Brain microvascular endothelial cell (primary cell): Measurements from ENCODE around the gene DNALI1.
A peak's percentile ranks its signal among the peaks of the same experiment; 100 is the strongest.

Experiments used
- DNase-seq: peaks from one replicate; pipeline ENCODE4 v3.0.0-alpha.2; 2020
- H3K27ac ChIP-seq: fragments of 250-450 bp; sonication (Bioruptor Pico); 2 replicates; pipeline ENCODE4 v1.5.1; 2020; ENCODE audit warnings: mild to moderate bottlenecking, moderate library complexity
- H3K27me3 ChIP-seq: fragments of 250-450 bp; sonication (Bioruptor Pico); replicated peaks from 2 replicates; pipeline ENCODE4 v1.5.1; 2020; ENCODE audit warnings: mild to moderate bottlenecking
- H3K36me3 ChIP-seq: fragments of 250-450 bp; sonication (Bioruptor Pico); replicated peaks from 2 replicates; pipeline ENCODE4 v1.5.1; 2020; ENCODE audit warnings: mild to moderate bottlenecking
- H3K4me3 ChIP-seq: 2 replicates; pipeline ENCODE4 v1.5.1; 2011; ENCODE audit warnings: low read depth, mild to moderate bottlenecking, control low read depth, low read length, moderate library complexity
- in situ Hi-C: cut with HindIII; loops from 2 replicates; pipeline ENCODE4 v1.10.0; 2017; ENCODE audit warnings: low sequenced_read_pairs, low pct_ligation_motif_present
- TF ChIP-seq, protein P1 (sequence below): IDR thresholded peaks from 2 replicates; pipeline ENCODE4 v1.5.1; 2011; ENCODE audit warnings: low read depth, mild to moderate bottlenecking, moderate library complexity, low read length, control low read depth, inconsistent platforms; ENCODE audit errors: missing control alignments

The DNALI1 gene

GRCh38 chr1:37605806-37606474, 49.2 kb downstream of the DNALI1 start:
- Histone ChIP-seq H3K27me3 (peaks cover 7% of the 10 kb centered on the region), H3K36me3 (no peaks in the 10 kb centered on the region), H3K4me3 (no peak overlapping the region), H3K27ac (no peak overlapping the region)
- DNase-seq = peak; percentile 3
- in situ Hi-C loops = no loop called here
- TF ChIP-seq, protein P1, sequence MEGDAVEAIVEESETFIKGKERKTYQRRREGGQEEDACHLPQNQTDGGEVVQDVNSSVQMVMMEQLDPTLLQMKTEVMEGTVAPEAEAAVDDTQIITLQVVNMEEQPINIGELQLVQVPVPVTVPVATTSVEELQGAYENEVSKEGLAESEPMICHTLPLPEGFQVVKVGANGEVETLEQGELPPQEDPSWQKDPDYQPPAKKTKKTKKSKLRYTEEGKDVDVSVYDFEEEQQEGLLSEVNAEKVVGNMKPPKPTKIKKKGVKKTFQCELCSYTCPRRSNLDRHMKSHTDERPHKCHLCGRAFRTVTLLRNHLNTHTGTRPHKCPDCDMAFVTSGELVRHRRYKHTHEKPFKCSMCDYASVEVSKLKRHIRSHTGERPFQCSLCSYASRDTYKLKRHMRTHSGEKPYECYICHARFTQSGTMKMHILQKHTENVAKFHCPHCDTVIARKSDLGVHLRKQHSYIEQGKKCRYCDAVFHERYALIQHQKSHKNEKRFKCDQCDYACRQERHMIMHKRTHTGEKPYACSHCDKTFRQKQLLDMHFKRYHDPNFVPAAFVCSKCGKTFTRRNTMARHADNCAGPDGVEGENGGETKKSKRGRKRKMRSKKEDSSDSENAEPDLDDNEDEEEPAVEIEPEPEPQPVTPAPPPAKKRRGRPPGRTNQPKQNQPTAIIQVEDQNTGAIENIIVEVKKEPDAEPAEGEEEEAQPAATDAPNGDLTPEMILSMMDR = no peak

DNA sequence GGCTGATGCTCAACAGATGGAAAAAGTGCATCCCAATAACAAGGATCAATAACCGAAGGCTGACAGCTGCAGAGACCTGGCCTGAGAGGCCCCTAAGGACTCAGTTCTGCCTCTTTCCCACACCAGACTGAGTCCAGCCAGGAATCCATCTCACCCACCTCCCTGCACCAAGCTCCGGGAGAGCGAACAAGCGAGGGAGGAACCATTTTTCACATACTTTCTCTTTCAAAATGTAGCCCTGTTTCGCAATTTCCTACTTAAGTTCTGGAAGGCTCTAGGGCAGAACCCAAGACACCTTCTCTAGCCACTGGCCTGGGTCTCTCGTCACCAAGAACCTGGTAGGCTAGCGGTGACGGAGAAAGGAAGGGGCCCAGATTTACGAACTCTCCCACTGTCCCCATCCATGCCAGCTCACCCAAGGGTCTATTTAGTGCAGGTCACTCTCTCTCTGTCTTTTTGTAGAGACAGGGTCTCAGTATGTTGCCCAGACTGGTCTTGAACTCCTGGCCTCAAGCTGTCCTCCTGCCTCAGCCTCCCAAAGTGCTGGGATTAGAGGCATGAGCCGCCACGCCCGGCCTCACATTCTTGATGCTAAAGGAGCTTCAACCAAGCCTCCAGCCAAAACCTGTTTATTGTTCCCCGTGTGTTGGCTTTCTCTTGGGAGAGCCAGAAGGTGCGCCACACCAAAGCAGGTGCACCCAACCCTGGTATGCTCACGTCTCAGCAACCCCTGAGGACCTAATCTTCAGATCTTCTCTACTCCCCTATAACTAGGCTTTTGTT, 49.9 kb downstream of the DNALI1 start:
- Histone ChIP-seq H3K4me3 (no peak overlapping the region), H3K27ac (no peak overlapping the region), H3K27me3 (peaks cover 7% of the 10 kb centered on the region), H3K36me3 (no peaks in the 10 kb centered on the region)
- in situ Hi-C loops = no loop called here
- DNase-seq = no peak
- TF ChIP-seq, protein P1 = no peak

DNA sequence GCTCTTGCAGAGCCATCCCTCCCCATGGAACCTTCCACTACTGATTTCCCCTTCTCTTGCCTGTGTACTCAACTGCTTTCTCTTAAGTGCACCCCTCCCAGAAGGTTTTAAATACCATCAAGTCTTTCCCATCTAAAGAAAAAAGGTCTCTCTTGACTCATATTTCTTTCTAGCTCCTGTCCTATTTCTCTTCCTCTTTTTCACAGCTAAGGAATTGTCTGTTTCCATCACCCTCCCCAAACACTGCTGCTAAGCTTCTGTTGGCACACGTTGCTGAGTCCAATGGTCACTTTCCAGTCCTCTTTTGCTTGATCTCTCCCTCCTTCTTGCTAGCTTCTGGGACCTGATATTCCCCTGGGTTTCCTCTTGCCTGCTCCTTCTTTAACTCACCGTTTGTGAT, 52.3 kb downstream of the DNALI1 start:
- no peaks in the 10 kb centered on the region for H3K36me3 ChIP-seq
- no peak overlapping the region for H3K27ac ChIP-seq
- TF ChIP-seq, protein P1 = no peak
- in situ Hi-C loops = no loop called here
- H3K4me3 ChIP-seq = no peak overlapping the region
- DNase-seq = no peak
- H3K27me3 ChIP-seq = peaks cover 4% of the 10 kb centered on the region

DNA sequence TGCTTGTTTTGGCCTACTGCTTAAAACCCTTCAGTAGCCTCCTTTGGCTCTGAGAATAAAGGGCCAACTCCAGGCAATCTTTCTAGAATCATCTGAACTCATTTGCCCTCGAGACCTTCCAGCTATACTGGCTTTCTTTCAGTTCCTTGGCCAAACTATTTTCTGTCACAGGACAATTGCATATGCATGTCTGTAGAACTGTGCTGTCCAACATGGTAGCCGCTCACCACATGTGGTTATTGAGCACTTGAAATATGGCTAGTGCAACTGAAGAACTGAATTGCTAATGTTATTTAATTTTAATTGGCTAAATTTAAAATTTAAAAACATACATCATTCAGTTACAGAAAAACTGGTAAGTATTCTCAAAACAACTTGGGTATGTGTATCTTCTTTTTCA, 53.3 kb downstream of the DNALI1 start:
- H3K27ac ChIP-seq = no peak overlapping the region
- no peaks in the 10 kb centered on the region for H3K36me3 ChIP-seq
- TF ChIP-seq, protein P1 = no peak
- in situ Hi-C loops = no loop called here
- no peak for DNase-seq
- H3K4me3 ChIP-seq = no peak overlapping the region
- H3K27me3 ChIP-seq = peaks cover 6% of the 10 kb centered on the region

DNA sequence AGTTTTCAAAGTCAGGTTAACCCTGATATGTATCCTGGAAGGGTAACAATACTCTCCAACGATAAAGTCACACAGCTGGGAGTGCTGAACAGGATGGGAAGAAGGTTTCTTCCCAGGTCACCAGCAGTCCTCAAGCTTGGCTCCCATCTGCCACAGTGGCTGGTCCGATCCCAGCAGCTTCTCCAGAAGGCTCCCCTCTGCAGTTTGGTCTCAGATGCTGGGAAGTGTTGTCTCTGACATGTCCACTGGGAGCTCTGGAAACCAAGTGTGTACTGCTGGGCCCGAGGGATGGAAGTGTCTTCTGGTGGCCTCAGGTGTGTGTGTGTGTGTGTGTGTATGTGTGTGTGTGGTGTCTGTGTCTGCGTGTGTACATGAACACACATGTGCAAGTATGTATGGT, 55.4 kb downstream of the DNALI1 start:
- H3K4me3 ChIP-seq = no peak overlapping the region
- no peak for DNase-seq
- TF ChIP-seq, protein P1 = no peak
- in situ Hi-C loops = no loop called here
- H3K27ac ChIP-seq = no peak overlapping the region
- H3K36me3 ChIP-seq = no peaks in the 10 kb centered on the region
- H3K27me3 ChIP-seq = peaks cover 8% of the 10 kb centered on the region
